HEK293T (cell line): ENCODE data around the gene ANO6.

Experiments
- CTCF ChIA-PET: fragments of 350-600 bp; formaldehyde crosslinking; extraction: SDS; loops from one replicate; lab custom pipeline; 2021; ENCODE audit warnings: antibody characterized with exemption, inconsistent platforms; lab: Yijun Ruan, JAX
- POLR2A ChIA-PET: fragments of 350-600 bp; formaldehyde crosslinking; extraction: SDS; loops from one replicate; lab custom pipeline; 2020; ENCODE audit warnings: antibody characterized with exemption, inconsistent platforms; lab: Yijun Ruan, JAX
- DNase-seq: peaks from one replicate; pipeline ENCODE4 v3.0.0; 2012; ENCODE audit warnings: mixed read lengths; ENCODE audit errors: extremely low spot score
- ARNT ChIP-seq: fragments of 450-650 bp; IDR thresholded peaks from 2 replicates; pipeline ENCODE4 v1.6.1; 2017; ENCODE audit warnings: mild to moderate bottlenecking
- BHLHE40 ChIP-seq: fragments of 450-650 bp; IDR thresholded peaks from 2 replicates; pipeline ENCODE4 v1.6.1; 2016; ENCODE audit warnings: mild to moderate bottlenecking, moderate library complexity, borderline replicate concordance
- CTBP1 ChIP-seq: fragments of 450-650 bp; IDR thresholded peaks from 2 replicates; pipeline ENCODE4 v1.6.1; 2016; ENCODE audit warnings: borderline replicate concordance
- ELF4 ChIP-seq: fragments of 450-650 bp; IDR thresholded peaks from 2 replicates; pipeline ENCODE4 v1.6.1; 2017; ENCODE audit warnings: antibody characterized with exemption
- FOXA1 ChIP-seq: fragments of 450-650 bp; IDR thresholded peaks from 2 replicates; pipeline ENCODE4 v1.6.1; 2016; ENCODE audit warnings: mild to moderate bottlenecking
- FOXK2 ChIP-seq: fragments of 450-650 bp; IDR thresholded peaks from 2 replicates; pipeline ENCODE4 v1.6.1; 2016; ENCODE audit warnings: mild to moderate bottlenecking
- FOXM1 ChIP-seq: fragments of 450-650 bp; IDR thresholded peaks from 2 replicates; pipeline ENCODE4 v1.6.1; 2017; ENCODE audit warnings: mild to moderate bottlenecking, borderline replicate concordance
- HDGF ChIP-seq: fragments of 450-650 bp; IDR thresholded peaks from 2 replicates; pipeline ENCODE4 v1.6.1; 2017; ENCODE audit warnings: antibody characterized with exemption, borderline replicate concordance
- L3MBTL2 ChIP-seq: fragments of 450-650 bp; conservative IDR thresholded peaks from 2 replicates; pipeline ENCODE4 v1.6.1; 2016; ENCODE audit warnings: mild to moderate bottlenecking
- LEF1 ChIP-seq: fragments of 450-650 bp; IDR thresholded peaks from 2 replicates; pipeline ENCODE4 v1.6.1; 2017; ENCODE audit warnings: mild to moderate bottlenecking, borderline replicate concordance
- NFRKB ChIP-seq: fragments of 450-650 bp; IDR thresholded peaks from 2 replicates; pipeline ENCODE4 v1.6.1; 2016; ENCODE audit warnings: mild to moderate bottlenecking, moderate library complexity
- SP1 ChIP-seq: fragments of 450-650 bp; IDR thresholded peaks from 2 replicates; pipeline ENCODE4 v1.6.1; 2017
- SUZ12 ChIP-seq: fragments of 450-650 bp; IDR thresholded peaks from 2 replicates; pipeline ENCODE4 v1.6.1; 2016; ENCODE audit warnings: mild to moderate bottlenecking
- TARDBP ChIP-seq: fragments of 450-650 bp; IDR thresholded peaks from 2 replicates; pipeline ENCODE4 v1.6.1; 2016
- ZNF384 ChIP-seq: fragments of 450-650 bp; IDR thresholded peaks from 2 replicates; pipeline ENCODE4 v1.6.1; 2016
- TF ChIP-seq, protein P1 (sequence below): fragments of 450-650 bp; IDR thresholded peaks from 2 replicates; pipeline ENCODE4 v1.6.1; 2016

ANO6 gene

DNA sequence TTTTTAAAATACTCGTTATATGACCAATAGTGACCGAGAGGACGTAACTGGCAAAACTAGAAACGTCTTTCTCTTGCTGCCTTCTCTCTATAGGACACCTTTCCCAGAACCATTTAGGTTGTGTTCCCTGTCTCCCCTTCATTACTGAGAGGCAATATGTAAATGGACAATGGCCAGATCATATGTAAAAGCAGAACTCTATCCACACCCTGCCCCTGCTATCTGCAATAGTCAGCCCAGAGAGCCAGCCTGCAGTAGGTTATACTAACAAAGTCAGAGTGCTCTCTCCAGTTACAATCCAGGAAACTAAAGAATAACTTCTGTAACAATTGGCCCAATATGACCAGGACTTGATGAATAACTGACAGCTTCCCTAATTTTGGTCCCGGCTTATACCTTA is 216.8 kb downstream of the ANO6 start:
- no peak for DNase-seq
- POLR2A ChIA-PET = no interaction called here
- no peak for TF ChIP-seq ZNF384
- TF ChIP-seq TARDBP = no peak
- no peak for TF ChIP-seq NFRKB
- TF ChIP-seq BHLHE40 = no peak
- no peak for TF ChIP-seq CTBP1
- TF ChIP-seq FOXK2 = no peak
- TF ChIP-seq ARNT = no peak
- CTCF ChIA-PET = interaction anchor here (0.8 kb wide), 1 partner anchor 22 kb away, joined by 4 read pairs; no protein-coding TSS in a partner anchor

DNA sequence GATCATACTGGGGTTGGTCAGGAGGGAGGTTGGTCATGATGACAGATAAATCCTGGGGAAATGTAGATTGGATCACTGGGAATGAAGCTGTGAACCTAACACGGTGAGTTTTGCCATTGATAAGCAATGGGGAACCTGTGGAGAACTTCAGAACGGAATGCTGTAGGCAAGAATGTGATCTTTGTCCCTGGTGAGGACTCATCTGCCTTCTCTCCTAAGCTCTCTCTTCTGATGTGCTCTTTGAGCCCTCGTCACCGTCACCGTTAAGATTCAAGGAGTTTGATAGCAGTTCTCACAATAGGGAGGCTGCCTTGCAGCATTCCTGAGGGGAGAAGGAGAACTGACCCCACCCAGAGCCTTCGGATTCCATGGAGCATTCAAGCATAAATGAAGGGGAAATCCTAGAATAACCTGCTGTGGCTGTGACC is 217.6 kb downstream of the ANO6 start:
- ChIA-PET CTCF (no interaction called here), POLR2A (no interaction called here)
- DNase-seq = no peak
- TF ChIP-seq ZNF384 = no peak
- no peak for TF ChIP-seq LEF1
- TF ChIP-seq SUZ12 = no peak
- TF ChIP-seq ARNT = no peak
- no peak for TF ChIP-seq BHLHE40
- TF ChIP-seq FOXK2 = no peak
- no peak for TF ChIP-seq ELF4
- TF ChIP-seq SP1 = no peak
- no peak for TF ChIP-seq HDGF
- TF ChIP-seq TARDBP = no peak
- no peak for TF ChIP-seq NFRKB
- TF ChIP-seq, protein P1, sequence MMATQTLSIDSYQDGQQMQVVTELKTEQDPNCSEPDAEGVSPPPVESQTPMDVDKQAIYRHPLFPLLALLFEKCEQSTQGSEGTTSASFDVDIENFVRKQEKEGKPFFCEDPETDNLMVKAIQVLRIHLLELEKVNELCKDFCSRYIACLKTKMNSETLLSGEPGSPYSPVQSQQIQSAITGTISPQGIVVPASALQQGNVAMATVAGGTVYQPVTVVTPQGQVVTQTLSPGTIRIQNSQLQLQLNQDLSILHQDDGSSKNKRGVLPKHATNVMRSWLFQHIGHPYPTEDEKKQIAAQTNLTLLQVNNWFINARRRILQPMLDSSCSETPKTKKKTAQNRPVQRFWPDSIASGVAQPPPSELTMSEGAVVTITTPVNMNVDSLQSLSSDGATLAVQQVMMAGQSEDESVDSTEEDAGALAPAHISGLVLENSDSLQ = no peak
- TF ChIP-seq L3MBTL2 = no peak
- TF ChIP-seq CTBP1 = no peak
- no peak for TF ChIP-seq FOXA1
- TF ChIP-seq FOXM1 = no peak

DNA sequence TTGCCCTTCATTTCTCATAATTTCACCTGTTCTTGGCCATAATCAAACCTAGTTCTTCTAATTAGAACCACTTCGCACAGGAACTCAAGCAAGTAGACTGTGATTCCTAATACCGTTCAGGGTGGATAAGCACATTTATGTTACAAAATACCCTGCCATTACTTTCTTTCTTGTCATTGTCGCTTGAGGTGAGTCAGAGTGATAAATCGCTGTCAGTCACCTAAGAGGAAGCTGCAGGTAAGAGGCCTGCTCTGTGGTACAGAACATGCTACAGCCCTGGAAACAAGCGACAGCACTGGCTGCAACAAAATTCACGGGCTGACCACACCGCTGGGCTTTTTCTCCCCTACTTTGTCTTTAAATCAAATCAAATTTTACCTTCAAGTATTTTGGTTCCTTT is 218.2 kb downstream of the ANO6 start:
- TF ChIP-seq TARDBP (no peak), ZNF384 (no peak), BHLHE40 (no peak), SUZ12 (no peak), ARNT (no peak), CTBP1 (no peak), FOXA1 (no peak), ELF4 (no peak), L3MBTL2 (no peak), SP1 (no peak), FOXM1 (no peak), FOXK2 (no peak), LEF1 (no peak)
- POLR2A ChIA-PET = no interaction called here
- CTCF ChIA-PET = no interaction called here
- DNase-seq = no peak

DNA sequence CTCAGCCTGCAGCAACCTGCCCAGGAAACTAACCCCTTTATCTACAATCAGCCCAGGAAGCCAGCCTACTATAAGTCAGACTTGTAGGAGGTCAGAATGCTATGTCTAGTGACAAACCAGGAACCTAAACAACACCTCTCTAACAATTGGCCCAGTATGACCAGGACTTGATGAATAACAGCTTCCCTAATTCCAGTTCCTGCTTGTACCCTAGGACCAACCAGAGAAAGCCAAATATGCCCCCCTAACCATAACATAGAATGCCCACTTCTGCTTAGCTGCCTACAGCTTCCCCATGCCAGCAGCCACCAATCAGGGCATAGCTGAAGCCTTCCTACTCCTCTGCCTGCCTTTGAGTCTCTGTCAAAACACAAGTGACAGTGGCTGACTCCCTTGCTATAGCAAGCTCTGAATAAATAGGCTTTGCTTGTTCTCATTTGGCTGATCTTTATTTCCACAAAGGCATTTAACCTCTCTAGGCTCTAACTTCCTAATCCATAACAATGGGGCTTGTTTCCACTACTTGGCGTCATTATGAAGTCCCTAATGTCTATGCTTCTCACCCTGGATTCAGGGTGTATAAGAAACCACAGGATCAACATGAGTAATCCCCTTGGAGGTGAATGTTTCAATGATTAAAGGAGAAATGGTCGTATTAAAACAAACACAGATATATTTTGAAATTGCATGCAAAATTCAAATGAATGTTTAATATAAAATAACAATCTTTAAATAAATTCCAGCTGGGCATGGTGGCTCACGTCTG is 220.2 kb downstream of the ANO6 start:
- POLR2A ChIA-PET = no interaction called here
- no peak for DNase-seq
- TF ChIP-seq FOXA1 (no peak), NFRKB (no peak)
- CTCF ChIA-PET = no interaction called here

DNA sequence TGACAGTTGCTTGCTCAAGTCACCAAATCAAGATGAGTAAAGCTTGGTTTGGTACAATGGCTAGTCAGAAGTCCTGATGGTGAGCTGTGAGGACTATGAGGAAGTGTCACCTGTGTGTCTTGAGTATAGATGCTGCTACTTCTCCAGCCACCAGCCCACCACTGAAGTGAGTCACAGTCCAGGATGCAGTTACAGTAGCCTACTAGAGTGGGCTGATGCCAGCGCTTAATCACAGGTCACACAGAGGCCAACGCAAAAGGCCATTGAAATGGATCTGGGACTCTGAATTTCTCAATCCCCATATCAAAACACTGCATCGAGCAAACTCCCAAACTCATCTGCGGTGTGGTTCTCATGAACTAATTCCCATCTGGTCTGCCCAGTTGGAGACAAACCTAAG is 223.1 kb downstream of the ANO6 start:
- POLR2A ChIA-PET = no interaction called here
- CTCF ChIA-PET = no interaction called here
- DNase-seq = no peak
- TF ChIP-seq LEF1 = no peak
- no peak for TF ChIP-seq NFRKB
- no peak for TF ChIP-seq FOXA1
- no peak for TF ChIP-seq L3MBTL2
- TF ChIP-seq SP1 = no peak
- TF ChIP-seq FOXK2 = no peak
- no peak for TF ChIP-seq CTBP1
- no peak for TF ChIP-seq FOXM1

DNA sequence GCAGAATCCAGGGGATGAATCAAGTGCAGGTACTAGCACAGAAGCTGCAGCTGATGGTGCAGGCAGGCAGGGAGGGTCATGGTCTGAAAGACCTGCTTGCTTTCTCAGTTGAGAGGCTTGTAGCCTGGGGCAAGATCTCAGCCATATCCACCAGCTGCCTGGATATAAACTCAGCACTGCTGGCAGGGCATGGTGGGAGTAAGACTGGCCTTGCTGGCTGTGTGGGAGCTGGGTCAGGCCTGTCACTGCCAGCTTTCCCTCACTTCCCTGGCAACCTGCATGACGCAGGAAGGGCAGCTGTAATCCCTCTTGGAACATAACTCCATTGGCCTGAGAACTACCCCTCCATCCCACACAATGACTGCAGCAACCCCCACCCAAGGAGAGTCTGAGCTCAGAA is 230.1 kb downstream of the ANO6 start:
- CTCF ChIA-PET = no interaction called here

More for the DNA sequence above, 230.1 kb downstream of the ANO6 start:
- TF ChIP-seq FOXA1 = no peak
- TF ChIP-seq ELF4 = no peak
- no peak for TF ChIP-seq TARDBP
- TF ChIP-seq LEF1 = no peak
- TF ChIP-seq CTBP1 = no peak
- TF ChIP-seq FOXK2 = no peak
- TF ChIP-seq, protein P1 = no peak
- no peak for TF ChIP-seq L3MBTL2
- TF ChIP-seq ARNT = no peak
- TF ChIP-seq BHLHE40 = no peak
- TF ChIP-seq ZNF384 = no peak
- no peak for TF ChIP-seq SUZ12
- TF ChIP-seq SP1 = no peak
- no peak for TF ChIP-seq NFRKB
- TF ChIP-seq FOXM1 = no peak
- TF ChIP-seq HDGF = no peak
- no peak for DNase-seq
- POLR2A ChIA-PET = no interaction called here
